H4 (cell line): ENCODE results near the gene ST7. TPM values are rescaled to one million over a fixed set of nuclear protein-coding genes. Genes with fewer than 3 reads are reported as not detected.
"Not testable (repeated sequence)": the region's sequence is repeated elsewhere in the genome, so short reads cannot be mapped to it uniquely, and the experiment has no call there.

Source experiments
- DNase-seq: peaks from one replicate; pipeline ENCODE4 v3.0.0-alpha.2; 2015; ENCODE audit warnings: low spot score
- total RNA-seq: library from RNA; depleted of rRNA; stranded (reverse); fragments of >200 nt; shearing (Covaris generic); gene quantifications from 2 replicates; pipeline ENCODE4 v1.2.3, GENCODE V29; 2014

The ST7 gene
- total RNA-seq, 1 experiment from 2014 or later, result 27.6 TPM

GRCh38 chr7:117095055-117095454 is 141.8 kb downstream of the ST7 start:
- no peak for DNase-seq

DNA sequence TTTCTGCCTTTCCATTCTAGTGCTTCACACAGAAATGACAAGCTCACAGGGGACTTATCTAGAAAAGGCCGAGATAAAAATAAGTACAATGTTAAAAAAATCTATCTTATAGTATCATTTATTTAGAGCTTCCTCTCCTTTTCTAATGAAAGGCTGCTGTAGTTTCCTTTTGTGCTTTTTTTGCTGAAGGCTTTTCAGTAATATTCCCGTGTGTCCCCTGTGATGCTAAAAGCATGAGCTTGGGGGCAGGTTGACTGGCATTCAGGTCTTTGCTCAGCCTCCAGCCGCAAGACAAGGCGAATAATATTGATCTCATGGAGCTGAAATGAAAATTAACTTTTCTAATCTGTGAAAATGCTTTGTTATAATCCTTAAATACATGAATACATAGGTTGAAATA is 143.0 kb downstream of the ST7 start:
- no peak for DNase-seq

- DNase-seq, result no peak
Observed at GRCh38 chr7:117096942-117097341, 143.6 kb downstream of the ST7 start.

- DNase-seq, result no peak
Observed at GRCh38 chr7:117097860-117098259, 144.6 kb downstream of the ST7 start.

GRCh38 chr7:117098457-117098856 is 145.2 kb downstream of the ST7 start:
- no peak for DNase-seq

GRCh38 chr7:117101026-117101425 is 147.7 kb downstream of the ST7 start:
- no peak for DNase-seq

DNA sequence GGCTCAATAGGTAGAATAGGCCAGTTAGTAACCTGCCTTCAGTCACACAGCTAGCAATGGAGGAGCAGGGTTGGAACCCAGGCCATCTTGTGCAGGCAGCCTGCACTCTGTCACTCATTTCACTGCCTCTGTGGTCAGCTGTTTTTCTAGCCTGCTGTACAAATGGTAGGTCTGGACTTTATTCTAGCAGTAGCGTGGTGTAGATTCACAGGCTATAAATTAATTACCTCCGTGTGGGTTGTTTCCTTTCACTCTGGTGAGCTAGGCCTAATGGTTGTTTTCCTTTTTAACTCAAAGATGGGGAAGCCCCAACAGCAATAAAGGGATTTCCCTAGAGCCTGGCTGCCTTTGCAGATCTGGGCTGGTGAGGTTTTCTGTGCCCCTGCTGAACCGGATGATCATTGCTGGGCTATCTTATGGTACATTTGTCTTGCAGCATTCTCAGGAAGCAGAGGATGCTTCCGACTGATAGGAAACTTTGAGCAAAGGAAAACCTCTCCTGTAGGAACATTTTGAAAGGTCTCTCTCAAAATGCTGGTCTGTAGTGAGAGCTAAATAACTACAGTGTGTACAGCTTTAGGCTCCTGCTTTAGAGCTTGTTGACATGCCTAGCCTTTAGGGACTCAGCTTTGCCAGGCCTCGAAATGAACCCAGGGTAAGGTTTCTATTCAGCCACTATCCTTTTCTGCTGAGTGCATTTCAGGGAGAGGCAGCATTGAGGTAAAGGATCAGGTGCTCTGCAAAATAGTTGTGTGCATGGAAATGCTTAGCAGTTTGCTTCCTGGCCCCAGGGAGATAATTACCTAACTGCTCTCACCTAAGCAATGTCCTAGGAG is 157.4 kb downstream of the ST7 start:
- no peak for DNase-seq

GRCh38 chr7:117111535-117111934 is 158.2 kb downstream of the ST7 start:
- no peak for DNase-seq

- no peak for DNase-seq
Observed at GRCh38 chr7:117112640-117113039, 159.3 kb downstream of the ST7 start.

- DNase-seq, result no peak
Observed at GRCh38 chr7:117113871-117114270, 160.6 kb downstream of the ST7 start.

DNA sequence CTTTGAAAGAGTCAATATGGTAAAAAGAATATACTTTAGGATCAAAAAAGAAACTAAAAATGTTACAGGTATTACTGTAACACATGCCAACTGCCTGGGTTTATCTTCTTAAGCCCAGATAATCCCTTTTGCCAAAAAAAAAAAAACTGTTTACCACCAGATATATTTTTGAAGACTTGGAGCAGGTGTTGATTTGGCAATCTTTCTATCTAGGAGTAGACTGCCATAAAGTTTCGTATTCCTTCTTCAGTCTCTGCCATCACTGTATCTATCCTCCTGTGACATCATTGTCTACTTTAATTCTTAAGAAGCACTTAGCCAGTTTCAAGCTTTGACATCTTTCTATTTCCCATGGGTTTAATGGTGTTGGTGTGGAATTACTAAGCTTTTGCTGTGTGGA is 161.0 kb downstream of the ST7 start:
- no peak for DNase-seq

DNA sequence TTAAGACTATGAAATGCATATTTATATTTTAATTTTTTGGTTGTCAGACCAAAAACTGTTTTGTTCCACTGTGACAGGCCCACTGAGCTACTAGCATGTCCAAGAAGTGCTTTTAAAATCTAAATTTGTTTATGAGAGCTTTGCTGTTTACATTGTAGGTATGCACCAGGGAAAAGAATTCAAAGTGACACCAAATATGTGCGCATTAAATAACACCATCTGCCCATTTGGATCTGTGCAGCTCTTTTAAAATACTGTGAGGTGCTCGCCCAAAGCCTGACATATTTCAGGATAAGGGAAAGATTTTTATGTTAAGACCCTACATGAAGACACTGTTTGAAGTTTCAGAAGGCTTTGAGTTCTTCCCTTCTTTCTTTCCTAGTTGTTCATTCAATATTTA is 162.9 kb downstream of the ST7 start:
- DNase-seq, result no peak

GRCh38 chr7:117117172-117117571 is 163.9 kb downstream of the ST7 start:
- no peak for DNase-seq

DNA sequence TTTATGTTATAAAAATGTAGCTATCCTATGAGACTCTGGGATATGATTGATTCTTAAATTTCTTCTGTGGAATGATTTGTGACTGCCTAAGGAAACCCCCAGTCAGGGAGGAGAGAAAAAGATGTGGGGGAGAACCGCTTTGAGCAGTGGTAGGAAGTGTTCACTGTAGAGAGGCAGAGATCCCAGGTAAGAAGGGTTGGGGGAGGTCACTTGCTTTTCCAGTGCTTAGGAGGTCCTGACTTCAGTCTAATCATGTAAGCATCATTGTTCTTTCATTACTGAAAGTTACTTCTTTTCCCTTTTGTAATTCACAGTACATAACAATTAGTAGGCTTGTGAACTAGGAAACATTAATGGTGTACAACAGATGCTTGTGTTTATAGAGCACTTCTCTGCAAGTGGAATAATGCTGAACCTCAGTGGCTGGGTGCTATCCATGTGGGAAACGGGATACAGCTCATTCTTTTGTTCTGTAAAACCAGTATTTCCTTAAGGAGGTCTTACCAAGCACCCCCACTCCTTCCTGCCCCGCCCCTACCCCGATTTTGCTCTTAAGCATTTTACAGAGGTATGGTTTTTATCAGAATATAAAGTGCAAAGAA is 165.4 kb downstream of the ST7 start:
- no peak for DNase-seq

DNA sequence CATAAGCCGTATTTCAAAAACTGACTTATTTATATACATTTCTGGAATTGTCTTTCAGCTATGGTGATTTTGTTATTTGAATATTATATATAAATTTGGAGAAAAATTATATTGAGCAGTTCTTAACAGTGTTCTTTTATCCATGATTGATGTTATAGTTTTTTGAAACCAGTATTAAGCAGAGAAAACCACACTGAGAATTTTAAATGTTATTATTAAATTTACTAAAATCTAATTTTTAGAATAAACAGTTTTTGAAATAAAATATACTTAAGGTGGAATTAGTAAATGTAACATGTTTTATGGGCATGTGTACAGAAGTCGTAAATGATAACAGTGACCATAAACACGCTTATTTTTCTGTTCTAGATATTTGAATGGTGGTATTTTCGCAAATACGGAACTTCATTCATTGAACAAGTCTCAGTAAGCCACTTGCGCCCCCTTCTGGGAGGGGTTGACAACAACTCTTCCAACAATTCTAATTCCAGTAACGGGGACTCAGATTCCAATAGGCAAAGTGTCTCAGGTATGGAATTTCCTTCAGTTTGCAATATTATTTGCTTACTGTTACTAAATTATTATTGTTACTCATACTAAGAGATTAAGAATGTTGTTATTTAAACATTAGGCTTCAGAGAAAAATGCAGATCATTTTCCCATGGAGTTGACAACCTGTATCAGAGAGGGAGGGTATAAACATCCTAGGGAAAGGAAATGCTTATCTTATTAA is 166.1 kb downstream of the ST7 start:
- peak; percentile 72 for DNase-seq

GRCh38 chr7:117120321-117120720 is 167.0 kb downstream of the ST7 start:
- not testable (repeated sequence) for DNase-seq

DNA sequence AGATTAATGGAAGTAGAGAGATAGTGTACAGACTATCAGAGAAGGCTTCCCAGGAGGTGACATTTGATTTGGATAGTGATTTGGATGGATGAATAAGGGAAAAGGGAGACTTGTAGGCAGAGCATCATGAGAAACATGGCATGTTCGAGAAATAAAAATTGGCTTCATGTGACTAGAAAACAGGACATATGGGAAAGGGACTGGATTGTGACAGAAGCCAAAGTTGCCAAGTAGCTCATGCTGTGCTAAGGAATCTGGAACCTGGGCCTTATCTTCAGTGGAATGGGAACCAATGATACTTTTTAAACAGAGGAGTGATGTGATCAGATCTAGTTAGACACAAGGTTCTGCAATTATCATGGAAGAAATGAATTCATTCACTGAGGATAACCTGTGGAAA is 168.7 kb downstream of the ST7 start:
- DNase-seq, result not testable (repeated sequence)

- no peak for DNase-seq
Observed at GRCh38 chr7:117122536-117122935, 169.2 kb downstream of the ST7 start.

DNA sequence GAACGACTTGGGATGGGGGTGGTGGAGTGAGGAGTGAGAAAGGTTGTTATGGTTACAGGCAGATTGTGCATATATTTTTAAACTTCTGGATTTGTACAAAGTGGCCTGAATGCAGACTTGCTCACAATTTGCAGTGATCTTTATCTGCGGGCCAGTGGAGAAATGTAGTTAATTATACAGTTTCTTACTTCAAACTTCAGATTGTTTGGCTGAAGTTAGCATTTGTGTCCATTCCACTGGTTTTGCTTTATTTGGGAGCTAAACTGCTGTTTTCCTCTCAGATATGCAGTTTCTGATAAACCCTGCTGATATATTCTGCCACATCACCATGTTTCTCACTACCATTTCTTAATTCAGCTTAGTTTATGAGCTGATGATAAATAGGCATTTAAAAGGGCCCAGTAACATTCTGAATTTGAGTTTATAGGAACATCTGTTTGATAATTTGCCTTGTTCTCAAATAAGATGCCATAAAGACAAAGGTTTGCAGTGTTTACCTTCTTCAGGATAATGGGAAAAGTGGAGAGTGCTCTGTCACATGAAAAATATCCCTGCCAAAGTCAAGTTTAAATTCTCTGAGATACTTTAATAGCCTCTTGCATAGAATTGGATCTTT is 170.1 kb downstream of the ST7 start:
- no peak for DNase-seq

DNA sequence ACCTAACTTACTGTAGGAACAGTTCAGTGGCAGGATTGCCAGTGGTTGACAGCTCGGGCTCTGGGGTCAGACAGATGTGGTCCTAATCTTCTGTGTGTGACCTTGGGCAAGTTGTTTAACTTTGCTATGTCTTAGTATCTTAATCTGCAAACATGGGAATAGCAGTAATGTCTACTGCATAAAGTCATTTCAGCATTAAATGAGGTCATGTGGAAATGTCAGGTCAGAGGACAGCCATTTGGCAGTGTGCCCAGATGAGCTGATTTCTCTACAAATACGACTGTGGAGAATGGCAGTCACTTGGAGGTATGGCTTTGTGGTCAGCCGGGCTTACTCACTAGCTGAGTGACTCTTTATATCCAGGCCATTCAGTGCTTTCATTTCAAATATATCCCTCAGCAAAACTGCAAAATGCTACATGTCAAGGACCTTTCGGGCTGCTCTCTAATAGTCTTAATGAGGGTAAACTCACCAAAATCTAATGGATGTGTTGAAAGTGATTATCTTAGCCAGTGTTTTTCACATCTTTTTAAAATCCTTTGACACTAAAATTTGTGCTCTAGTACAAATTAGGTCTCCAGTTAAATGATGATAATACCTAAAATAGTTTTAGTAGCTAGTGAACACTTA is 171.4 kb downstream of the ST7 start:
- peak; percentile 98 for DNase-seq

DNA sequence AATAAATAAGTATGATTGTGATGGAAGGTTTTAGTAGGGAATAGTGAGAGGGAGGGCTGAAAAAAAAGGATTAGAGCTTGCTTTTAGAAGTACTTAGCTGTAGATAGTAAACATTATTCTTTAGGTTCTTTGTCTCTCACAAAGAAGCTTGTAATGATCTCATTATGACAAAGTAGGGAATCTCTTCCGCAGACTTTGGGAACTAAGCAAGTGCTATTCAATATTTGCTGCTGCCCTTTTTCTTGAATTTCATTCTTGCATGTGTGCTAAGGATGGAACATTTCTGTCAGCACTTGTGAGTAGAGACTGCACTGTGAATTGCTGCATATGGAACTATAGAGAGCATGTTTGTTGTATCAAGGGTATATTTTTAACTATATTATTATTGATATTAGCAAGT is 173.4 kb downstream of the ST7 start:
- DNase-seq, result no peak
